Ramos (cell line): ENCODE measurements around the gene KMT5B.

Experiments used
- in situ Hi-C: fragments of 300-500 bp; cut with MboI; formaldehyde crosslinking; loops from one replicate; pipeline ENCODE4 v1.14.3; 2022; ENCODE audit warnings: low sequenced_read_pairs; ENCODE audit not compliant: unreplicated experiment

KMT5B gene

DNA sequence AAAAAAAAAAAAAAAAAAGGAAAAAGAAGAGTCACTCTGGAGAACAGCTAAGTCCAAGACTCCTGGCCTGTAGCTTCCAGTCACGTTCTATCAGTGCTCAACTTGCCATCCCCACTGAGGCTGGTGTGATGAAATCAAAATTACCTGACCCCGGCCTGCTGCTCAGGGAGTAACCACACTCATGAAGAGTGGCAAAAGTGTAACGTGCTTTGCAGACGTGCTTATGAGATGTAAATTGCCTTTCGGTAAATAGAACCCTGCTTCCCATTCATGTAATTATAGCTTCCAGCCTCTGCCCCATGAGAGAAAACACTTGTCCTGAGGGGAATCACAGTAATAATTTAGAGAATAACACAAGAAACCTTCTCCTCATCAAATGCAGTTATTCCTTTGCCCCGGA, 63.7 kb downstream of the KMT5B start:
- in situ Hi-C loops, result no loop called here

DNA sequence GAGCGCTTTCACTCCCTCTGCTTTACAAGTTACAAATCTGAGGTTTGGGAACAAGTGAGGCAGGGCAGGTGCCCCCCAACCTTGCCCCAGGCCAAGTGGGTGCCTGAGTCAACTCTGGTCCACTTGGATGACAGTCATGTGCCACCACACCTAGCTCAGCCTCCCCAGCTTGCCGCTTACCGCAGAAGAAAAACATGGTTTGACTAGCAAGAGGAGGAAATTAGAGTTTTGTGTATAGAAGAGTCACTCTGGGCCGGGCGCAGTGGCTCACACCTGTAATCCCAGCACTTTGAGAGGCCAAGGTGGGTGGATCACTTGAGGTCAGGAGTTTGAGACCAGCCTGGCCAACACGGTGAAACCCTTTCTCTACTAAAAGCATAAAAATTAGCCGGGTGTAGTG, 64.2 kb downstream of the KMT5B start:
- in situ Hi-C loops, result no loop called here

DNA sequence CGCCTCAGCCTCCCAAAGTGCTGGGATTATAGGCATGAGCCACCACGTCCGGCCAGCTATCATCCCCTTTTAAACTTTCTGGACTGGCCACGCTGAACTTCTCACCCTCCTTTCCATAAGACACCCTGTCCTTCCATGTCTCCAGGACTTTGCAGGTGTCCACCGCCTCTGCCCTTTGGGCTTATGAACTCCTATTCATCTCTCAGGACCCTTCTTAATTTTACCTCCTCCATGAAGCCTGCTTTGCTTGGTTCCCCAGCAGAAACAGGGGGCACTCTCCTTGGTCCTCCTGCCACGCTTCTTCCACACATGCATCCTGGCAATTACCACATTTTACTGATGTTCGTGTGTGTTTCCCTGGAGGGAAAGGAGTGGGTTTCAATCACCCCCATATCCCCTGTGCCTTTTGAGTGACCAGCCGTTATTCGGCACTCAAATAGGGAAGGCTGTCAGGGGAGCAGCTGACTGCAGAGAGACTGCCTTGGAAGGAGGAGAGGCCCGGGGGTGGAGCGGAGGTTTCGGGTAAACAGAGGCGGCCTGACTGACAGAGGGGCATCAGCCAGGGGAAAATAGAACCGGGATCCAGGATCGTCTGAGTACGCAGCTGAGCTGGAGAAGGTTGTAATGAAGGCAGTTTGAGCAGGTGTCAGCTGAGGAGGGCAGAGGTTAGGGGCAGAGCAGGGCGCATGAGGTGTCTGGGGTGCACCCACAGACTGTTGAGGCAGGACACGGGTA, 64.9 kb downstream of the KMT5B start:
- in situ Hi-C loops, result no loop called here

DNA sequence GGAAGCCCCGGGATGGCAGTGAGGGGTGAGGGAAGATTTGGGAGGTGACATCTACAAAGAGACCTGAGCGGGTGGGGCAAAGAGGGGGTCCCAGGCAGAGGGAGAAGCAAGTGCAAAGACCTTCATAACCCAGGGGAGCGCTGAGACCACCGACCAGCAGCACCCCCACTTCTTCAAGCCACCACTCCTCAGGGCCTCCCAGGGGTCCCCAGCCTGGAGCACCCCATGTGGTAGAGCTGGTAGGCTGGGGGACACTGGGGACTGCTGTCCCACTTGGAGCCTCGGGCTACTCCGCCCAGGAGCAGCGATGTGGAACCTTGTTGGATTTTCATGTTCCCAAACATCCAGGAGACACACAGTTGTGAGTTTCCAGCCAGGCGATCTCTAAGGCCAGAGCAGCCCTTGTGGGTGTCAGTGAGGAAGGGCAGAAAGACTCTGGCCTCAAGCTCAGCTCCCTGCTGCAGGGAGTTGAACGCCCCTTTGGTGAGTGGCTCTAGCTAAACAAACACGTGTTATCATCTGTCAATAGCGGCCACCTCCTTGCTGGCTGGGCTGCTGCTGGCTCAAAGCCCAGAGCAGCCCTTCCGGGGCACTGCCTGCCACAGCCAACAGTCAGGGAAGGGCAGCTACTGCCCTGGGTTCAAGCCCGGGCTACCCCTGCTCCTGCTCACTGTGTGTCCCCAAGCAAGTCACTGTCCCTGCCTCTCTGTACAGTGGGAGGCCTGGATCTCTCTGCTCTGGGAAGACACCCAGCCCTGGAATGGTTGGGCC, 66.2 kb downstream of the KMT5B start:
- in situ Hi-C loops, result no loop called here

DNA sequence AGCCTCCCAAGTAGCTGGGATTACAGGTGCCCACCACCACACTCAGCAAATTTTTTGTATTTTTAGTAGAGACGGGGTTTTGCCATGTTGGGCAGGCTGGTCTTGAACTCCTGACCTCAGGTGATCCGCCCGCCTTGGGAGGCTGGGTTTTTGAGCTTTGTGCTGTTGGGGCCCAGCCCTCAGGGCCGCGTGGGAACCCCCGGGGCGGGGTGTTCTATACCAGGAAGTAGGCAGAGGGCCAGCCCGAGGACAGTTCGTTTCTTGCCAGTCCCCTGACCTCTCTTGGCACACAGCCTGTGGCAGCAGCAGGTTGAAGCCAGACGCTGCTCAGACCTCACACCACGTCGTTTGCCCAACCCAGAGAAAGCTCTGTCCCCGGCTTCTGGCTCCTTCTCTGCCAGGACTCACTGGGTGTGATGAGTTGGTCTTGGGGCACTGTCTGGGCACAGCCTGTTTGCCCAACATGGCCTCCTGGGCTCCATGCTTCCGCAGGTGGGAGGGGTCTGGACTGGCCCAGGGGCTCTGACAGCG, 67.0 kb downstream of the KMT5B start:
- in situ Hi-C loops, result no loop called here

DNA sequence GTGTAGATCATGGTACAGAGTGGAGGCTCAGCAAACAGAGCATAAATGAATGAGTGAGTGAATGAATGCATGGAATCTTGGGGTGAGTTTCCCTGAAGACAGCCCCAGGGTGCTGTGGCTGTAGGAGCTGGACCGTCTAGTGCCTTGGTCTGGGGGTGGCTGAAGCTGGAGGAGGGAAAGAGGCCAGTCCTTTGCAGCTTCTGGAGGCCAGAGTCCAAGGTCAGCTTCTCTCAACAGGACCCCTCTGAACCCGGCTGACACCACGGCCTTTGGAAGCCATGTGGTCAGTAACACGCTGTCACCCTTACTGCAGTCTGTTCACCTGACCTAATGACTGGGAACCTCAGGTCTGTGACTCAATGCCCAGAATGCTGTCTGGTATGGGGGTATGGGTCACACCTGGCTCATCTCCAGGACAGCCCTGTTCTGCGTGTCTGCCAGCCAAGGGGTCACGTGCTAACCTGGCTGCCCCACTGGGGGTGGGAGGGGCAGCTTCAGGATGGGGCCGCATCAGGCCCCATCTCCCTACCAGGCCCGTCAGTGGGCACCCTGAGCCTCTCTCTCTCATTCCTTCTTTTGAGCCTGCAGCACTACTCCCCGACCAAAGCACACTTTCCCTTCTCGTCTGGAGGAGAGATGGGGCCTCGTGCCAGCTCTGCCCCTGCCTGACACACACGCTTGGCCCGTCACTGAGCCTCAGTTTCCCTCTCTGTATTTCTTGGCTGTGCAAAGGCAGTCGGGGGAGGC, 67.8 kb downstream of the KMT5B start:
- in situ Hi-C loops, result no loop called here

DNA sequence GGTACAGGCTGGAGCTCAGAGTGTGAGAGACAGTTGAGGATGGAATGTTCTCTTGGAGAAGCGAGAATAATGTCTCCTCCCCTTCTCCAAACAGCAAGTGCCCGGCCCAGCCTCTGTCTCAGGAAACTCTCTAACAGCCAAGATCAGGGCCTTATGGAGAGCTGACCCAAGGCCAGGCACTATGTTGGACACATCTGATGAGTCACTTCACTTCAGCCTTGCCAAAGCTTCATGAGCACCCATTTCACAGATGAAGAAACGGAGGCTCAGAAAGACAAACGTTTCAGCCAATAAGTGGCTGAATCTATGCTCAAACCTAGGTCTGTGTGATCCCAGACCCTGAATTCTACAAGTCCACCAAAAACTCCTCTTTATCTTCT, 69.8 kb downstream of the KMT5B start:
- in situ Hi-C loops, result no loop called here

DNA sequence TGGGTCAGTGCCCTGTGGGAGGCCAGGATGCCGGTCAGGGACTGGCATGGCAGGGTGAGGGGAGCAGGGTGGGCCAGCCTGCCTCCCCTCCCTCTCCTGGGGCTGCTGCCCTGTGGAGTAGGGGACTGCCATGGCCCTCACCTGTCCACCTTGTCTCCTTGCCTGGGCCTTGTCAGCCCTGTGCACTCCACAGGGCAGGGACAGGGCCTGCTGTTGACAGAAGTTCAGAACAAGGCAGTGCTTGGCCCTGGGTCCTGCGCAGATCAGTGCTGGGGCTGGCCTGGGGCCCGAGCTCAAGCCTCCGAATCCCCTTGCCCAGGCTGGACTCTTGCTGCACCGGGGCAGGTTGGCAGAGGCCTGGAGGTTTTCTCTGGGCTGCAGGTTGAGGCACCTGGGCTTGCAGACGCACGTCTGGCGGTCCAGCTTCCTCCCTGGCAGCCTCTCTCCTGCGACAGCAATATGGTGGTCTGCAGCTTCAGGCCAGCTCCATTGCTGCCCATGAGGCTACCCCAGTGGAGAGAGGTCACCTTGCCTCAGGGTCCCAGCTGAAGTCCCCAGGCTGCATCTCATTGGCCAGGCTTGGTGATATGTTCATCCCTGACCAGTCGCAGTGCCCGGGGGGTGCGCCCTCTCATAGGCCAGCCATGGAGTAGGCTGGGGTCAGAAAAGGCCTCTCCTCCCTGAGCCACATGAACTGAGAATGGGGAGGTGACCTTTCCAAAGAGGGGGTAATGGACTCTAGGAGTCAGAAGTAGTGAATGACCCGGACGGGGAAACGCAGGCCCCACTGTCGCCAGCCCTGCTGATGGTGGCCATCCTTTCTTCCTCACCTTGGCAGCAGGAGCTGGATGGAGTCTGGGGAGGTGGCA, 70.4 kb downstream of the KMT5B start:
- in situ Hi-C loops, result no loop called here

DNA sequence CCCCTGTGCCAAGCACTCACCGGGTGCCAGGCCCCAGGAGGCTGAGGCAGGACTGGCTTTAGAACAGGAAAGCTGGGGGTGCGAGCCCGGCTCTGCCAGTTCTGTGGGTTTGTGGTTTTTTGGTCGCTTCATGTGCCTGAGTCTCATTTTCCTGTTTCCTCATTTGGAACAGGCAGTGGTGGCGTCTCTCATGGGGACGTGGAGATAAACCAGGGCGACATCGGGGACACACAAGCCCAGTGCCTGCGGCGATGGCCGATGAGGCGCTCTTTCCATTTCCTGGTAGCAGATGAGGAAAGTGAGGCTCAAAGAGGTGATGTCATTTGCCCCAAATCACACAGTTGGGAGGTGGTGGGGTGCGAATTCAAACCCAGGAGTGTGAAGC, 71.1 kb downstream of the KMT5B start:
- in situ Hi-C loops, result no loop called here

DNA sequence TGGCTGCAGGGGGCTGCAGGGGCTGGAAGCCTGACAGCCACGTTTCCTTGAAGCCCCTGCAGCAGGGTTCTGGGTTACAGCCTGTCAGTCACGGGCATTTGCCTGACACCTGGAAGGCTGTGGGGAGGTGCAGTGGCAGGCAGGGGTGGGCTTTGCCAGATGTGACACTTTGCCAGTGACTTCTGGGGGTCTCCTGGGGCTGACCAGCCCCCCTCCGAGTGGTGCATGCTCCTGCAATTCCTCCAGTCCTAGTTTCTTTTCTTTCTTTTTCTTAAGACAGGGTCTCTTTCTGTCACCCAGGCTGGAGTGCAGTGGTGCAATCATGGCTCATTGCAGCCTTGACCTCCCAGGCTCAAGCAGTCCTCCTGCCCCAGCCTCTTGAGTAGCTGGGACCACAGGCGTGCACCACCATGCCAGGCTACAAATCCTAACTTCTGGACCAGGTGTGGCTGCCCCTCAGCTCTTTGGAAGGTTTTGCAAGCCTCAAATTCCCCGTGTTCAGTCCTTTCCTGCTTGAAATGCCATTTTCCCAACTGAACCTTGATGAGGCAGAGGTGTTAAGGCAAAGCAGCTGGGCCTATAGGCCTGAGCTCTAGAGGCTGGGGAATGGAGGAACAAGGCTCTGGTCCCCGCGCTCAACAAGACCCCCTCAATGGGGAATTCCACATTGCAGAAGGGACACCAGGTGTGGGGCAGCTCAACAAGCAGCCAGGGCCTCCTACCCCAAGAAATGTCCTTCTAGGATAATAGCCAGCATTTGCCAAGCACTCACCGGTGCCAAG, 71.7 kb downstream of the KMT5B start:
- in situ Hi-C loops, result no loop called here

DNA sequence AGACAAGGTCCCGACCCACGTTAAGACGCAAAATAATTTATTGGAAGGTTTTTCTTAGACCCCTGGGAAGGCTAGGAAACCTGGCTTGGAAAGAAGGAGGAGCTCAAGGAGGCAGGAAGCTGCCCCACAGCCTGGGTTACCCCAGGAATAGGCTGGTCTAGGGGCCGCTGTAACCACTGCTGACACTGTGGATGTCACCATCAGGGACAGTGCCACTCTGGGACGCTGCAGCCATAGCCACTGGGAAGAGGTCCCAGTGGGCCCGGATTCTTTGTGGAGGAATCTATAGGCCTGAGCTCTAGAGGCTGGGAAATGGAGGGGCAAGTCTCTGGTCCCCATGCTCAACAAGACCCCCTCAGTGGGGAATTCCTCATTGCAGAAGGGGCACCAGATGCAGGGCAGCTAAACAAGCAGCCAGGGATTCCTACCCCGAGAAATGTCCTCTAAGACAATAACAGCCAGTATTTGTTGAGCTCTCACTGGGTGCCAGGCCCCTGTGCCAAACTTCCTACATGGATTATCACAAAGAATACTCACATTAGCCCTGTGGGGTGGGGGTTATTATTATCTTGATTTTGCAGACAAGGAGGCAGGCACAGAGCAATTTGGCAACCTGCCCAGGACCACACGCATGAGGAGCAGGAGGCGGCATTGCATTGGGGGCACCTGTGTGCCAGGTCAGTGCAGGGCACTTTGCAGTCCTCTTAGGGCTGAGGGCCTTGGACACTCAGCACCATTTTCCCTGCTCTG, 72.4 kb downstream of the KMT5B start:
- in situ Hi-C loops, result no loop called here

DNA sequence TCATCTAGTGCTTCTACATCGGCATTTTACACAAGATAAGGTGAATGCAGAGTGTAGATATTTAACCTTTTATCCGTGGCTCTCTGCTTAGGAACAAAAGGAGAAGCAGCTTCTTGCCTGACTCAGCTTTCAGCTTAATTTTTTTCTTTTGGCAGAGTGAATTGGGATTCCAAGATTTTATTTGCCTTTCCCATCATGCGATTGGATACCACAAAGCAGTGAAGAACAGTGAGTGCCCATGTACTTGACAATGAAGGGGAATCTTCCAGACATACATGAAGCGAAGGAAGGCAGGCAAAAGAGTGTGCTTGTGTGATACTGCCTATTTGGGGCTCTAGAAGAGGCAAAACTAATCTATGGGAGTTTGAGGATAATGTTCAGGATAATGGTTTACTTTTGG, 74.9 kb downstream of the KMT5B start:
- in situ Hi-C loops, result no loop called here

DNA sequence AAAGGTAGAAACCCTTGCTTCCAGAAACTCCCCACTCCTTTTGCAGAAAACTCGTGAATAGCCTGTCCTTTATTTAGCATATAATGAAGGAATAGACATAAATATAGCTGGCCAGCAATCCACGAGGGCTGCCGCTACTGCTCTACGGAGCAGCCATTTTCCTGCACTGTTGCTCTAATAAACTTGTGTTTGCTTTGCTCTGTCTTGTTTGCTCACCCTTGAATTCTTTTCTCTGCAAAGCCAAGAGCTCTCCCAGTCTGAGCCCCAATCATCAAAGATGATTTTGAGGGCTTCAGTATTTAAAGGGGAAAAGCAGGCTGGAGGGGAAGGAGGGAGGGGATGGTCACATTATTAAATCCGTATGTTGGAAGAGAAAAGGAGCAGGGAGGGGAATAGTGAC, 75.3 kb downstream of the KMT5B start:
- in situ Hi-C loops, result no loop called here

DNA sequence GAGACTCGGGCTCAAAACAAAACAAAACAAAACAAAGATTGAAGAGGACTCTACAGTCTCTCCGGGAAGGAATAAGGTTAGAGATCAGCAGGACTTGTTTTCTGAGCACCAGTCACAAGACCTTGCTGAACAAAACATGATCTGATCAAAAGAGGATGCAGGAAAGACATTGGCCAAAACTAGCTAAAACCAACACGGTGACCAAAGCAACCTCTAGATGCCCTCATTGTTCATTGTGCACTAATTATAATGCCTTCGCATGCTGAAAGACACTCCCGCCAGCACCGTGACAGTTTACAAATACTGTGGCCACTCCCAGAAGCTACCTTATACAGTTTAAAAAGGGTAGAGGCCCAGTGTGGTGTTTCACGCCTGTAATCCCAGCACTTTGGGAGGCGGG, 76.2 kb downstream of the KMT5B start:
- in situ Hi-C loops, result no loop called here

DNA sequence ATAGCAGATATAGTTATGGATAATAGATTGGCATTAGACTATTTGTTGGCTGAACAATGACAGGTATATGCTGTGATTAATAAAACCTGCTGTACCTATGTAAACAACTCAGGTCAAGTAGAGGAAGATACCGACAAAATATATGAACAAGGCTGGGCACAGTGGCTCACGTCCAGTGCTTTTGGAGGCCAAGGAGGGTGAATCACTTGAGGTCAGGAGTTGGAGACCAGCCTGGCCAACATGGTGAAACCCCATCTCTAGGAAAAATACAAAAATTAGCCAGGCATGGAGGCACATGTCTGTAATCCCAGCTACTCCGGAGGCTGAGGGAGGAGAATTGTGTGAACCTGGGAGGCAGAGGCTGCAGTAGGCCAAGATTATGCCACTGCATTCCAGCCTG, 77.9 kb downstream of the KMT5B start:
- in situ Hi-C loops, result no loop called here

DNA sequence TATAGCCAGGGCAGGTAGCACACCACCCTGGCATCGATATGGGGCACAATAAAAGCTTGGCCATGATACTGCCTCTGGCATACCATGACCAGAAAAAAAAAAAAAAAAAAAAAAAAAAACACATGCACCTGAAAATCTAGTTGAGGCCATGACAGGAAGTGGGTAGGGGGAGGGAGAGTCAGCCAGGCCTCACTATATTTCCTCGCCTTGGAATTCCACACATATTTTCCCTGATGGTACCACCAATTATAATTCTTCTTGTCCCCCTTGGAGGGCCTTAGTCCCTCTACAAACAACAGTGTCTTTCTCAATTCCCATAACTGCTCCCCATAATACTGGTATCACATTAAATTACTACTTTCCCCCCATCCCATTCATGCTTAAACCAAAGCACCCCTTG, 79.3 kb downstream of the KMT5B start:
- in situ Hi-C loops, result no loop called here

DNA sequence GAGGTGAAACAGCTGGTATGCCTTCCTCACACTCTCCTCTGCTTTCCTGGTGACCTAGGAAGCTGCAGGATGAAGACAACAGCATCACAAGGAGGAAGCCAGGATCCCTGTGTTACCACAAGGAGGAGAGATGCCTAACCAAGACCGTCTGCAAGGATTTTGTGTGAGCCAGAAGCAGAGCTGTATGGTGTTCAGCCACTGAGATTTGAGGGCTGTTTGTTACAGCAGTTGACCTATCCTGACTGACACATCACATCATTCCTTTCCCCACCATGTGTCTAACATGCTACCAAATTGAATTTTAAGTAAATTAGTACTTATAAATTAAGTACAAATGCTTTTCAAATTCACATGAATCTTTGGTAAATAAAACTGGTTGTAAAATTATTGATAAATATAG, 83.0 kb downstream of the KMT5B start:
- in situ Hi-C loops, result no loop called here

DNA sequence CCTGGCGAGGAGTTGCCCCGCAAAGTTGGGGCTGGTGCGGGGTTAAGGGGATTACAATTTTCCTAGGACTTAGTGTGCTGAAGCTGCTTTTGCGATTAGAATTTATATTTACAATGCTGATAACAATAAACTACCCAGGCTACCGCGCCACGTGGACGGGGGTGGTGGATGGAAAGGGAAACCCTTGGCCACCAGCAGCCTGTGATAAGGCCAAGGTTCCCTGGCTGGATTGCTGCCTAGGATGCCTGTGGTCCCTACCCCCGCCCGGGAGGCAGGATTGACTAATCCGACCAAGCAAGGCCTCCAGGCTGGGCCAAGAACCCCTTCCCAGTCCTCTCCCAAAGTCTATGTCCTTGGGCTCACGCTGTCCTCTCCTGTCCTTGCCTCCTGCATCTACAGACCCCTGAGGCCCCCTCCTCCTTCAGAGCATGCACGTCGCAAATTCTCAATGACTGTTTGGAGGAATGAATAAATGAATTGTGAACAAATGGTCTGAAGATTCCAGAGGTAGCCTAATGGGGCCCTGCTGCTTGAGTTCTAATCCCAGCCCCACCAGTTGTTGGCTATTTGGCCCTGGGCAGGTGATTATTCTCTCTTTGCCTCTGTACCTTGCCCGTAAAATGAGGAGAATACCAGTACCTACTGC, 84.3 kb downstream of the KMT5B start:
- in situ Hi-C loops, result no loop called here
